Ascending aorta (tissue), 2 donors: ENCODE data around the gene PAPPA. TPM values are rescaled to one million over a fixed set of nuclear protein-coding genes. Genes with fewer than 3 reads are reported as not detected.

Source experiments
- DNase-seq, 2 donors: peaks; one replicate each; pipeline ENCODE4 v3.0.0-alpha.2; 2019; ENCODE audit warnings: low spot score in 2 of 2
- H3K27ac ChIP-seq, 2 donors: fragments of 200-600 bp; sonication (generic); one replicate each; pipeline ENCODE4 v1.5.1; 2016 to 2017; ENCODE audit warnings: mild to moderate bottlenecking in 1 of 2
- H3K27me3 ChIP-seq: fragments of 200-600 bp; sonication (generic); one replicate; pipeline ENCODE4 v1.5.1; 2017
- H3K36me3 ChIP-seq, 2 donors: fragments of 200-600 bp; sonication (generic); one replicate each; pipeline ENCODE4 v1.5.1; 2016
- H3K4me1 ChIP-seq, 2 donors: fragments of 200-600 bp; sonication (generic); one replicate each; pipeline ENCODE4 v1.5.1; 2016 to 2017; ENCODE audit warnings: mild to moderate bottlenecking in 1 of 2
- H3K4me3 ChIP-seq, 2 donors: fragments of 200-600 bp; sonication (generic); one replicate each; pipeline ENCODE4 v1.5.1; 2016 to 2017; ENCODE audit warnings: mild to moderate bottlenecking in 1 of 2
- H3K9me3 ChIP-seq, 2 donors: fragments of 200-600 bp; sonication (generic); one replicate each; pipeline ENCODE4 v1.5.1; 2016
- intact Hi-C: fragments of 100-400 bp; cut with DNase I; formaldehyde crosslinking; loops from one replicate; pipeline ENCODE4 v1.15.1; 2023
- total RNA-seq: library from RNA; depleted of rRNA; stranded (reverse); fragments of >200 nt; gene quantifications from one replicate; pipeline ENCODE4 v1.1.0, GENCODE V29; 2016
- TF ChIP-seq, protein P1 (sequence below), 3 experiments: fragments of 200-600 bp in 2 of 3; fragments of 450-650 bp in 1 of 3; sonication (generic) in 2 of 3; IDR thresholded peaks; one replicate each; pipeline ENCODE4 v1.5.1; 2016 to 2019; ENCODE audit warnings: antibody characterized with exemption in 3 of 3, mild to moderate bottlenecking in 1 of 3, moderate library complexity in 1 of 3

Gene PAPPA
- total RNA-seq, 1 donor from 2014 or later = 6.0 TPM

- TF ChIP-seq, protein P1, sequence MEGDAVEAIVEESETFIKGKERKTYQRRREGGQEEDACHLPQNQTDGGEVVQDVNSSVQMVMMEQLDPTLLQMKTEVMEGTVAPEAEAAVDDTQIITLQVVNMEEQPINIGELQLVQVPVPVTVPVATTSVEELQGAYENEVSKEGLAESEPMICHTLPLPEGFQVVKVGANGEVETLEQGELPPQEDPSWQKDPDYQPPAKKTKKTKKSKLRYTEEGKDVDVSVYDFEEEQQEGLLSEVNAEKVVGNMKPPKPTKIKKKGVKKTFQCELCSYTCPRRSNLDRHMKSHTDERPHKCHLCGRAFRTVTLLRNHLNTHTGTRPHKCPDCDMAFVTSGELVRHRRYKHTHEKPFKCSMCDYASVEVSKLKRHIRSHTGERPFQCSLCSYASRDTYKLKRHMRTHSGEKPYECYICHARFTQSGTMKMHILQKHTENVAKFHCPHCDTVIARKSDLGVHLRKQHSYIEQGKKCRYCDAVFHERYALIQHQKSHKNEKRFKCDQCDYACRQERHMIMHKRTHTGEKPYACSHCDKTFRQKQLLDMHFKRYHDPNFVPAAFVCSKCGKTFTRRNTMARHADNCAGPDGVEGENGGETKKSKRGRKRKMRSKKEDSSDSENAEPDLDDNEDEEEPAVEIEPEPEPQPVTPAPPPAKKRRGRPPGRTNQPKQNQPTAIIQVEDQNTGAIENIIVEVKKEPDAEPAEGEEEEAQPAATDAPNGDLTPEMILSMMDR (IDR thresholded peaks at IDR 0.05) = no peak
- intact Hi-C loops = no loop called here
- Histone ChIP-seq H3K36me3 (no peaks in the 10 kb centered on the region), H3K27ac (no peak overlapping the region), H3K27me3 (no peaks in the 10 kb centered on the region), H3K4me3 (no peak overlapping the region), H3K4me1 (no peaks in the 10 kb centered on the region), H3K9me3 (no peaks in the 10 kb centered on the region)
- no peak for DNase-seq
Observed at GRCh38 chr9:116178481-116179211, 25.1 kb downstream of the PAPPA start.

DNA sequence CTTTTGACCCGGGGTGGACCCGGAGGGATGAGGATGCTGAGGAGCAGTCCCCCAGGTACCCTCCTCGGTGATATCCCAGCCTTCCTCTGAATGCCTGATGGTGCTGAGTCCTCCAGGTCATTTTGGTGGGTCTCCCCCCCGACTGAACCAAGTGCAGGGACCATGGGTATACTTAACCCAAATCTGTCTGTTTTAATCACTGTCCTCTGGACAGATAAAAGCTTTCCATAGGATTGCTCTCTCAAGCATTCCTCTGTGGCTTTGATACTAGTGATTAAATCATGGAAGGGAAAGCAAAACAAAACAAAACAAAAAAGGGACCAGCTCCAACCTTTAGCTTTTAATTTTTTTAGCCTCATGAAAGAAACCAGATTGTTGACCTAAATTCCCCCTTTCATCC lies 26.0 kb downstream of the PAPPA start:
- intact Hi-C loops = no loop called here
- DNase-seq = no peak
- Histone ChIP-seq H3K4me1 (no peaks in the 10 kb centered on the region), H3K36me3 (no peaks in the 10 kb centered on the region), H3K27me3 (no peaks in the 10 kb centered on the region), H3K27ac (no peak overlapping the region), H3K4me3 (no peak overlapping the region), H3K9me3 (no peaks in the 10 kb centered on the region)
- TF ChIP-seq, protein P1 (IDR thresholded peaks at IDR 0.05) = no peak

DNA sequence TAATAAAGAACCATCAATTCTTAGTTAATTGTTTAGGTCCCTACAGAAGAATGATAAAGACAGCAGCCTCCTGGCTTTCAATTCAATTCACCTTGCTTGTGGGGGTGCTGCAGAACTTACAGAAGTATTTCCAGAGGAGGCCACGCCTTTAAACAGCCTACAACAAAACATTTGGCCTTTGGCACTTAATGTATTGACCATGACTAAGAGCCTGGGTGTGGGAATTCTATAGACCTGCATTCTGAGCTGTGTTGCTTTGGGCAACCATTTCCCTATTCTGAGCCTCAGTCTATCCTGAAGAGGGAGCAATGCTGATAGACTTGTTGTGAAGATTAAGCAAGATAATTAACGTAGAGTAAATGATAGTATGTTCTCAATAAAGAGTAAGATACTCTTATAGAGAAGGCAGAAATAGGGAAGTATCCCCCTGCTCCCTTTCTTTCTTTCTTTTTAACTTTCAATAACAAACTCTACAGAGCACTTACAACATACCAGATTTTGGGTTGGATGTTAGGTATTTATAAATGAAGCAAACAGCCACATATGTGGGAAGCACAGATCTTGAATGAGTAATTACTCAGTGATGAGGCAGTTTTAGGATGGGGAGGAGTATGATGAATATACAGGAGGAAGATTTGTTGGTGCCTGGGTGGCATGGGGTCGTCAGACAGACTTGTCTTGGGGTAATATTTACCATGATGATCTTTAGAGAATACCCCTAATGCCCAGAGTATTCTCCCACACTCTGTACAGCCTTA lies 28.4 kb downstream of the PAPPA start:
- Histone ChIP-seq H3K27ac (no peak overlapping the region), H3K4me3 (no peak overlapping the region), H3K9me3 (no peaks in the 10 kb centered on the region), H3K4me1 (no peaks in the 10 kb centered on the region), H3K27me3 (no peaks in the 10 kb centered on the region), H3K36me3 (no peaks in the 10 kb centered on the region)
- no peak for DNase-seq
- intact Hi-C loops = no loop called here
- TF ChIP-seq, protein P1 (IDR thresholded peaks at IDR 0.05) = no peak

DNA sequence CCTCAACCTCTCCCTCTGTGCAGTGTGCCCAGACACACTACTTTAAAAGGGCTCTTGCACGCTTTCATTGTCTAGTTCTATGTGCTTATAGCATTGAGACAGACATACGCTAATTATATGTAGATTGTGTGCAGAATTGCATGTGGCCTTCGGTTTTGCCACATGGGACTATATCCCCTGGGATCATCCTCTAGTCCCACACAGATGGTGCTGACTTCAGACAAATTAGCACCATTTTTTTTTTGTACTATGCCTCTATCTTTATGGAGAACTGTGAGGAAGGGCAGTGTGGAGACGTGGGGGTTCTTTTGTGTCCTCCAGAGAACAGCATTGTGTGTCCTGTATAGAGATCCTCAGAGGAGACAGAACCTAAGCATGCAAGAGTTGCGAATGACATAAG lies 29.3 kb downstream of the PAPPA start:
- Histone ChIP-seq H3K4me1 (no peaks in the 10 kb centered on the region), H3K27me3 (no peaks in the 10 kb centered on the region), H3K36me3 (peaks cover 0 to 4% of the 10 kb centered on the region in 2 donors), H3K4me3 (no peak overlapping the region), H3K9me3 (no peaks in the 10 kb centered on the region), H3K27ac (no peak overlapping the region)
- intact Hi-C loops = no loop called here
- no peak for DNase-seq
- TF ChIP-seq, protein P1 (IDR thresholded peaks at IDR 0.05) = no peak

GRCh38 chr9:116187570-116188170 lies 34.1 kb downstream of the PAPPA start:
- no peaks in the 10 kb centered on the region for H3K9me3 ChIP-seq
- TF ChIP-seq, protein P1 (IDR thresholded peaks at IDR 0.05) = no peak
- H3K27ac ChIP-seq = no peak overlapping the region
- no peak overlapping the region for H3K4me3 ChIP-seq
- no peak for DNase-seq
- H3K36me3 ChIP-seq = peaks cover 0 to 10% of the 10 kb centered on the region in 2 donors
- H3K4me1 ChIP-seq = no peaks in the 10 kb centered on the region
- H3K27me3 ChIP-seq = no peaks in the 10 kb centered on the region
- intact Hi-C loops = no loop called here
